GM18502 (cell line): Measurements from ENCODE around the gene ZNF747.
"Not testable (repeated sequence)": the region's sequence is repeated elsewhere in the genome, so short reads cannot be mapped to it uniquely, and the experiment has no call there.

Source experiments
- ATAC-seq: cut with Tn5 transposase; IDR thresholded peaks from one replicate; pipeline ENCODE4 v1.9.1; 2021; ENCODE audit warnings: mild to moderate bottlenecking; ENCODE audit not compliant: unreplicated experiment, poor library complexity

ZNF747 gene

DNA sequence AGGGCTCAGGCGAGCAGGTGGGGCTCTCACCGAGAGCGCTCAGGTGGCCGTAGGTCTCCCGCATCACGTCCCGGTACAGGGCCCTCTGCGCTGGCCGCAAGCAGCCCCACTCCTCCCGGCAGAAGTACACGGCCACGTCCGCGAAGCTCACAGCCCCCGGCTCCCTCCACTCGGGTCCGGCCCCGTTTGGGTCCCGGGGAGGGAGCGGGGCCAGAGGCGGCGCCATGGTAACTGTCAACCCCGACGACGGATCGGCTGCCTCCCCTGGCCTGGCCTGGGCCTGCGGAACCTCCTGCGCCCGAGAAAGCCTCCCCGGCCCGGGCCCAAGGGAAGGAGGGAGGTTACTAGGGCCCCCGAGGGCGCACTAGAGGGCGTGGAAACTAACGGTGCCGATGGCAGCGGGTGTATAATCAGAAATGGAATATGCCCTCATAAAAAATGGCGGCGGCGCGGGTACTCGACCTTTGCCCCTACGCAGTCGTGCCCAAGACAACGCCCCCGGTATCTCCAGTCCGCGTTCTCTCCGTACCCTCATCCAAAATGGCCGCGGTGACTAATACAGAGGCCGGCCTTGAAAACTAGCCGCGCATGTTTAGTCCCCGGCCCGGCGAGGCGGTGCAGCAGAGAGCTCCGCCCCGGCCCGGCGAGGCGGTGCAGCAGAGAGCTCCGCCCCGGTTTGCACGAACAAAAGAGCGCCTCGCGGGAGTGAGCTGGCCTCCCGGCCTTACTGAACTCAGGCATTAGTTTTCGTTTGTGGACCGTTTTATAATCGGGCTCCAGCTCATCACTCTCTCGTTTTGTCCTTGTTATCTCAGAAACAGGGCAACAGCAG lies 23.5 kb upstream of the ZNF747 start, which contains the start of gene ZNF764:
ZNF764 (minus strand) TSS at position 418 of the 832 bp plus-strand sequence; CDS start at position 226, 192 bp downstream.
- peak; percentile 88 for ATAC-seq

GRCh38 chr16:30557707-30557956 lies 23.0 kb upstream of the ZNF747 start:
- no peak for ATAC-seq

- no peak for ATAC-seq
These were observed 21.4 kb upstream of the ZNF747 start for GRCh38 chr16:30556125-30556473.

GRCh38 chr16:30555315-30556124 lies 20.9 kb upstream of the ZNF747 start:
- ATAC-seq, result no peak

DNA sequence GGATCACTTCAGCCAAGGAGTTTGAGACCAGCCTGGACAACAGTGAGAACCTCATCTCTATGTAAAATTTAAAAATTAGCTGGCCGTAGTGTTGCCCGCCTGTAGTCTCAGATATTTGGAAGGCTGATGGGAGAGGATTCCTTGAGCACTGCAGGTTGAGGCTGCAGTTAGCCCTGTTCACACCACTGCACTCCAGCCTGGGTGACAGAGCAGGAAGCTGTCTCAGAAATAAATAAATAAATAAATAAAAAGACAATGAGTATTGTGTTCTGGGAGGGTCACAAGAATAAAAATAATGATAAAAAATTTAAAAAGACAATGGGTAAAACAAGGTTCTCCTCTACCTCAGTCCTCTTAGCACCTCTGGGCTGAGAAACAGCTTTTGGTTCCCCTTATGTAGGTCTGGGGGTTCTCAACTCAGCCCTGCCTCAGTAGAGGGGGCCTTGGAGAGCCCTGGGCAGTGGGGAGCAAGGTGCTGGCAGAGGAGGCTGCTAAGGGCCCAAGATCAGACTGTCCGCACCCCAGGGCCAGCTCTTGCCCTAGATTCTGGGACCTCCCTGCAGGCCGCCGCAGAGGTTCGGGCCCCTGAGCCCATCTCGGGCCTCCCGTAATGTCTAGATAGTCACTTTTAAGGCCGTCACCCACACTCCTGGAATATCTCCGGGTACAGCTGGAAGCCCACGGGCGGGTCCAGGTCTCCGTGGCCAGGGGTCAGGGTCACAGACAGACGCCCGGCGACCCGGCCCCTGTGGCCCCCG lies 20.1 kb upstream of the ZNF747 start:
- ATAC-seq, result no peak

DNA sequence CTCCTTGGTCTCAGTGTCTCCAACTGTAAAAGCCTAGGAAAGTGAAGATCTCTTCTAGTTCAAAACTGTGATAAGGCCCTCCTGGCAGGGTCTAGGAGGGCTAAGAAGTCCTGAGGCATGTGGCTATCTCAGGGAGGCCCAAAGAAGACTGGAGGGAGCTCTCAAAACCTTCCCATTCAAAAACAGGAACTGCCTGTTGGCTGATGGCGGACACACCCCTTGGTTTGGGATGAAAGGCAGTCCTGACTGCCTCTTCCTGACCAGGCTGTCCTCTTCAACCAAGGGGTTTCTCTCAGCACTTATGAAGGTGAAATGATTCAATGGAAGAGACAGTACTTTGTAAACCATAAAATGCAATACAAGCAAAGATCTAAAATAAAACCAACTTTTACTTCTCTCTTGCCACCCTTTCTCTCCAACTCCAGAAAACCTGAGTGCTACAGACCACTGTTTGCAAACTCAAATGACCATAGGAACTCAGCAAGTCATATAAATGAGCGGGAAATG lies 18.8 kb upstream of the ZNF747 start:
- ATAC-seq, result no peak

DNA sequence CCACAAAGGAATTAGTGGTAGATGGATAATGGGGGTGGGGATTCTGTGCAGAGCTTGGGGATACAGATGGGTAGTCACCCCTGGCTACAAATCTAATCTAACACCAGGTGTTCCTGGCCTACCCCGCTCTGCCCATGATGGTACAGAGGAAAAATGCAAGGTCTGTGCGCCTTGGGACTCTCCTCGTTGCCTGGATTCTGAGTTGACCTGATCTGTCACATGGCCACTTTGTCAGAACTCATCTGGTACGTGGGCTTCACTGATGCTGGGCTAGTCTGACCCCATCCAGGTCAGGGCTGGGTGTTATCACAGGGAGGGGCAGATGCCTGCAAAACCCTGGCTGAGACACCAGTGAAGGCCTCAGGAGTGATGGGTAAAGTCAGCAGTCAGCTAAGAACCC lies 18.3 kb upstream of the ZNF747 start:
- ATAC-seq, result no peak

- no peak for ATAC-seq
These were observed 17.1 kb upstream of the ZNF747 start for GRCh38 chr16:30551781-30552180.

DNA sequence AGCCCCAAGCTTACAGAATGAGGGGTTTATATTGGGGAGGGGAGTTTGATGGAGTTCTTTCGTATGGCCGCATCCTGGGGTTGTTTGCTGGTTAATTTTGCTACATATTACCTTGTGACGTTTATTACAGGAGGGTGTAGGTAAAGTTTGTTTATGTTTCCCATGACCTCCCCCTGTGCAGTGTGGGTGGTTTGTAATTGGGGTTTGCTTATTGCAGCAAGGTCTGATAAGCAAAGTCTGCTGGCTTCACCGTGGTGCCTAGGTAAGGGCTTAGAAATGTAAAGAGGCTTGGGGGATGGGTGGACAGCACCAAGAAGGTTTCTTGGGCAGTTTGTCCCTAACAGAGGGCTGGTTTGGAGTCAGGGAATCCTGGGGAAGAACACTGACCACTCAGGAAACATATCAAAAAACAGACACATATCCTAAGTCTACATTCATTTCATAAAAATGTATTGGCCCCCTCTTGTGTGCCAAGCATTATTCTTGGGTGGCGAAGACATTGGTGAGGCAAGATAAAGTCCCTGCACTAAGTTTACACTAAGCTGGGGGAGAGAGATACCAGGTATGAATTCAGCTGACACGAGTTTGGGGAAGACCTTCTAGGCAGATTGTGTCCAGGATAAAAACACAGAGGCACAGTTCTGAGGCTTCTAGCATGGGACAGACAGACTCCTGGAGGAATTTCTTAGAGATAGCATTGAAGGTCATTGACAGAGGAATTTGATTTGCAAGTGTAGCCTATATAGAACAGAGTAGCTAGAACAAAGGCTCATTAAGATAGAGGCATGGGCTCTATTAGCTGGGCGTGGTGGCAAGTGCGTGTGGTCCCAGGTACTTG lies 14.0 kb upstream of the ZNF747 start:
- ATAC-seq, result no peak

DNA sequence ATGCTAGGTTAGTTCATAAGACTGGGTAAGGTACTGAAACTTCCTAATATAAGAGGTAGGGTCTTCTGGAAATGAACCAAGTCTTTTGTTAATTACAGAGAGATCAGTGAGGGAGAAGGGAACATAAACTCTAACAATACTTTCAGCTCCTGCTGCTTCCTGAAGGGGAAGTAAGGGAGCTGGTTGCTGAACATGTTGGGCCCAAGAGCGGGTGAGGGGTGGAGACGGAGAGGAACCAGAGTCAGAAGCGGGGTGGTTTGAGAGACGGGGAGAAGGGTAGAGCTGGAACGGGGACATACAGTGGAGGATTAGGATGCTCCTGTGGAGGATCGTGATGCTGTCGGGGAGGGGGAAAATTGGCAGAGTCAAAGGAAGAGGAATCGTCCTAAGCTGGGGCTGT lies 11.5 kb upstream of the ZNF747 start:
- no peak for ATAC-seq

GRCh38 chr16:30543067-30543466 lies 8.4 kb upstream of the ZNF747 start:
- no peak for ATAC-seq

DNA sequence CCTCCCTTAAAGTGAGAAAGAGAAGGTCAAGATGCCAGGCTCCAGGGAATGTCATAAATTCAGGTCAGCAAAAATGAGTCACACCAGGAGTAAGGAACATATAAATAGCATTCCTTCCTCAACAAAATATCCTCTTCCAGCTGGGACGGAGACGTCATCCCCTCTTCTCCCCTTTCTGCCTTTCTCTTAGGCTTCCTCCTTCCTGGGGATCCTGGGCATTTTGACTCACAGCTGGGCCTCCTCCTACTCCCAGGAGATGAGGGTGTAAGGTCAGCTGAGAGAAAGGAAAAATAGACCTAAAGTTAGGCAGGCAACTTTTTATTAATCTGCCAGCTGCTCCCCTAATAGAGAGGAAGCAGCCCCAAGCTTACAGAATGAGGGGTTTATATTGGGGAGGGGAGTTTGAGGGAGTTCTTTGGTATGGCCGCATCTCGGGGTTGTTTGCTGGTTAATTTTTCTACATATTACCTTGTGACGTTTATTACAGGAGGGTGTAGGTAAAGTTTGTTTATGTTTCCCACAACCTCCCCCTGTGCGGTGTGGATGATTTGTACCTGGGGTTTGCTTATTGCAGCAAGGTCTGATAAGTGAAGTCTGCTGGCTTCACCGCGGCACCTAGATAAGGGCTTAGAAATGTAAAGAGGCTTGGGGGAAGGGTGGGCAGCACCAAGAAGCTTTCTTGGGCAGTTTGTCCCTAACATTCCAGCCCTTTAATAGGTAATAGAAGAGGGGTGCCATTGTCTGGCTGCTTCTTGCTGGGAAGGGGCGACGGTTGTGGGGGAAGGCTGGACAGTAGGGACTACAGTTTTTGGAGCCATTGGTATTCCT lies 7.1 kb upstream of the ZNF747 start:
- no peak for ATAC-seq

DNA sequence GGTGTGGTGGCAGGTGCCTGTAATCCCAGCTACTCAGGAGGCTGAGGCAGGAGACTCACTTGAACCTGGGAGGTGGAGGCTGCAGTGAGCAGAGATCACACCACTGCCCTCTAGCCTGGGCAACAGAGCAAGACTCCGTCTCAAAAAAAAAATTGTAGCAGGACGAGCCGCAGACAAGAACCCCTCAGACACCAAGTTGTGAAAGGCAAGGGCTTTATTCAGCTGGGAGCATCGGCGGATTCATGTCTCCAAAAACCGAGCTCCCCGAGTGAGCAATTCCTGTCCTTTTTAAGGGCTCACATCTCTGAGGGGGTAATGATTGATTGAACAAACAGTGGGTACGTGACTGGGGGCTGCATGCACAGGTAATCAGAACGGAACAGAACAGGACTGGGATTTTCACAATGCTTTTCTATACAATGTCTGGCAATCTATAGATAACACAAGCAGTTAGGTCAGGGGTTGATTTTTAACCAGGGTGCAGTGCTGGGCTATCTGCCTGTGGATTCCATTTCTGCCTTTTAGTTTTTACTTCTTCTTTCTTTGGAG lies 6.3 kb upstream of the ZNF747 start:
- not testable (repeated sequence) for ATAC-seq

DNA sequence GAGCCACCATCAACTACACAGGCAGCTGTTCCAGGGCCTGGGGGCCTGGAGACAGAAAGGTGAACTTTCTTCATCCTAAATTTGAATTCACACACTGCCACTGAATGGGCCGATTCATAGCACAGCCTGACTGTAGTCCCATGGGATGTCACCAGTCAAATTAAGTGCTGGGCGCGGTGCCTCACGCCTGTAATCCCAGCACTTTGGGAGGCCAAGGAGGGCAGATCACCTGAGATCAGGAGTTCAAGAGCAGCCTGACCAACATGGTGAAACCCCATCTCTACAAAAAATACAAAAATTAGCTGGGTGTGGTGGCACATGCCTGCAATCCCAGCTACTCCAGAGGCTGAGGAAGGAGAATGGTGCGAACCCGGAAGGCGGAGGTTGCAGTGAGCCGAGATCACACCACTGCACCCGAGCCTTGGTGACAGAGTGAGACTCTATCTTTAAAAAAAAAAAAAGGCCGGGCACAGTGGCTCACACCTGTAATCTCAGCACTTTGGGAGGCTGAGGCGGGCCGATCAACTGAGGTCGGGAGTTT lies 5.4 kb upstream of the ZNF747 start:
- ATAC-seq, result not testable (repeated sequence)

DNA sequence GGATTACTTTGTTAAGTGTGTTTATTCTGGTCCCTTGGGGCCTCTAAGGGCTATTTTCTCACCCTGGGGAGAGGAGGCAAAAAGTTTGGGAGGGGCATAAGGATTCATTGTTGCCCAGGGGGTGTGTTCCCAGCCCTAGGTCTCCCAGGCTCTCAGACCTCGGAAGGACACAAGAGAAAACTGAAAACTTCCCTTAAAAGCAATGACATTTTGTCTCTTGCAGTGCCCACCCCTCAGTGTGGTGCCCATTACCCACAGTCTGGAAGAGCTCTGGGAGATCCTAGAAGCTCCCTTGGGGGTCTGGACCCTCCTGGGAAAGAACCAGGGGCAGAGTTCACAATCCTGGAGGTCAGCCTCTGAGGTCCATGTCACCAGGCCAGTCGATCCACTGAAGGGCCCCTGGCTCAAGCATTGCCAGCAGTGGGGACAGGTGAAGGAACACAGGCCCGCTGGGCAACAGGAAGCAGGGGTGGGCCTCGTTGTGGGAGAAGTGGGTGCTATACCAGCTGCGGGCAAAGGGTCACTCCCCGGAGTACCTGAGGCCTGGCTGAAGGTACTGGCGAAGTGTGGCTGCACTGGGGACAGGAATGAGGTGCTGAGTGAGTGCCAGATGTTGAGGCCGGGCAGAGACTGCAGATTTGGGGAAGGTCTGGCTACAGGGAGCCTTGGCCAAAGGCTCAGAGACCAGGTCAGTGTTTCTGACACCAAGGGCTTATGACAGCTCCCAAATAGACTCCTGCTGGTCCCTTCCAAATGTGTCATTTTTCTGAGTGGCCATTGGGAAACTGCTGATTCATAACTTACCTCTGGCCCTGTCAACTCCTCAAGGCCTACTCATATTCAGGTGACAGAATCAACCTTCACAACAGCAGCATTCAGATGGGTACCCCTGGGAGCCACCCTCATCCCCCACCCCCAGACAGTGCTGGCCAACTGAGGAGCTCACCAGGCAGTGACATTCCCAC lies 4.6 kb upstream of the ZNF747 start:
- no peak for ATAC-seq

GRCh38 chr16:30536391-30537024 lies 1.9 kb upstream of the ZNF747 start:
- not testable (repeated sequence) for ATAC-seq

- ATAC-seq, result no peak
These were observed 1.1 kb upstream of the ZNF747 start for GRCh38 chr16:30535777-30536190.
